HG03159 (cell line): ENCODE results near the gene NUDT22.
A peak's percentile ranks its signal among the peaks of the same experiment; 100 is the strongest.

ENCODE experiments used
- ATAC-seq: cut with Tn5 transposase; IDR thresholded peaks from one replicate; pipeline ENCODE4 v1.9.1; 2021; ENCODE audit warnings: mild to moderate bottlenecking, moderate library complexity; ENCODE audit not compliant: unreplicated experiment

The NUDT22 gene

DNA sequence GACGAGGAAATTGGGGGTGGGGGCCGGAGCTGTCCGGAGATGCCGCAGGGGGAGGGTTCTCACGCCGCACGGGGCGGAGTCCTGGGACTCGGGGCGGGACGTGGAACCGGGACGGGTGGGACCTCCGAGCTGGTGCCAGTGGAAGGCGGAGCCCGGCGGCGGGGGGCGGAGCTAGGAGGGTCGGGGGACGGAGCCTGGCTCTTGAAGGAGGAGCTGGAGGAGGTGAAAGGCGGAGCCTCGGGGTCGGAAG lies 15.1 kb downstream of the NUDT22 start:
- peak; percentile 56 for ATAC-seq

DNA sequence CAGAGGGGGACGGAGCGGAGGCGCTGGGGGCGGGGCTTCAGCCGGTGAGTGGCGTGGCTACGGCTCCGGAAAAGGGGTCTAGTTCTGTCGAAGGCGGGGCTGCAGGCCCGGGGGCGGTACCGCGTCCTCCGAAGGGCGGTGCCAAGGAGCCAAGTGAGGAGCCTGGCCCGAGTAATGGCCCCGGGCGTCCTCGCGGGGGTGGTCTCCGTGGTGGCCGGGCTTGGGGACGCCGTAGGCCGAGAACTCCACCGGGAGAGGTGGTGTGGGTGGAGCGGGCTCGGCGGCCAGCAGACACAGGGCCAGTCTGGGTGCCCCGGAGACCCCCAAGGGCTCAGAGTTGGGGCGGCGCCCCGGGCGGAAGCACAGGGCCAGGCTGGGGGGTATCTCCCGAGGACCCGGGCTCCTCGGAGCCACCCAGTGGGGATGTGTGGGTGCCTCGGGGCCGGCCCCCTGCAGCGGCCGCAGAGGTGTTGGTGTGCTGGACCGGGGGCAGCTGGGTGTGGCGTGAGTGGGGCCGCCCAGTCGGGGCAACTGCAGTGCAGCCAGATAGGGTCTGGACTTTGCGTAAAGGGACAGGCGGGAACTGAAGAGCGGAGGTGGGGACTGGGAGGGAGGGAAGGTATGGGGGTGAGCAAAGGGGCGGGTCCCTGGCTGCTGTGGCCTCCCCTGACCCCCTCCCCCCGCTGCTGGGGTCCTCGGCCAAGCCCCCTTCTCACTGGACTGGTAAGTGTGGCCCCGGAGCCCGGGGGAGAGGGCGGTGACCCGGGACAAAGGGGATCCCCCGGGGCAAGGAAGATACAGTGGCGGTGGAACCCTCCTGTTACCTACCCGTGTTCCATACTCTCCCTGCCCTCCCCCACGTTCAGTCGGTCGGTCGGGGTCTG lies 15.7 kb downstream of the NUDT22 start:
- ATAC-seq, result peak; percentile 57

DNA sequence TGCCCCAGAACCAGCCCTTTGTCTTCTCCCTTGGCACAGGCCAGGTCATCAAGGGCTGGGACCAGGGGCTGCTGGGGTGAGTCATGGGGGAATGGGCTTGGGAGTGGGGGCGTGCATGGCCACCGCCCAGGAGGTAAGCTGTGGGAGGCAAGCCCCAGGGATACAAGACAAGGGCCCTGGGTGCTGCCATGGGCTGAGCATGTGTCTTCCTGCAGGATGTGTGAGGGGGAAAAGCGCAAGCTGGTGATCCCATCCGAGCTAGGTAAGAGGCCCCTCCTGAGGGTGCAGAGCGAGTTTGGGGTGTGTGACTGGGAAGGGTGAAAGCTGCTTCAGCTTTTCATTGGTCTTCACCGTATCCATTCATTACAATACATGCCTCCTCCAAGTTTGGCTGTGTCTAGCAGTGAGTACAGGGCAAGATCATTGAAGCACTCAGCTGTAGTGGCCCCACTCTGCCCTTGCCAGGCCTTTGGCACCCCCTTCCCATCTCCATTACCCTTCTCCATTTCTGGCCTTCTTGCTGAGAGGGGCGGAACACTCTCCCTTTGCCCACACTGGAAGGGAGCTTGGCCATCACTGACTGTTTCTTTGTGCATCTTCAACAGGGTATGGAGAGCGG lies 17.3 kb downstream of the NUDT22 start:
- ATAC-seq, result no peak

DNA sequence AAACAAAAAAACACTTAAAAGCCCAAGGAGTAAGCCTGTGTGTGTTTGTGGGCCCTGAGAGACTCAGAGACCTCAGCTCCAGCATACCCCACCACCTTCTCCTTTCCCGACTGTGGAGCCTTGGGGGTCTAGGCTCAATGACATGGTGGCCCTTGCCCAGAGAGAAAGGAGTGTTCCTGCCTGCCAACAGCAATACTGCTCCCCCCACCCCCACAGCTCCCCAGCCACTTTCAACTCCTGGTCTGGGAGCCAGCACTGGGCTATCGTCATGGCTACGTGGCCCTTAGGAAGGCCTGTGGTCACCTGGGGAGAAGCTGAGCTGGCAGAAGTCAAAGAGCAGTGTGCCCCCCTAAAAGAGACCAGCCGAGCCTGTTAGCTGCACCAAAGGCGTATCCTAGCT lies 18.0 kb downstream of the NUDT22 start:
- ATAC-seq, result no peak

DNA sequence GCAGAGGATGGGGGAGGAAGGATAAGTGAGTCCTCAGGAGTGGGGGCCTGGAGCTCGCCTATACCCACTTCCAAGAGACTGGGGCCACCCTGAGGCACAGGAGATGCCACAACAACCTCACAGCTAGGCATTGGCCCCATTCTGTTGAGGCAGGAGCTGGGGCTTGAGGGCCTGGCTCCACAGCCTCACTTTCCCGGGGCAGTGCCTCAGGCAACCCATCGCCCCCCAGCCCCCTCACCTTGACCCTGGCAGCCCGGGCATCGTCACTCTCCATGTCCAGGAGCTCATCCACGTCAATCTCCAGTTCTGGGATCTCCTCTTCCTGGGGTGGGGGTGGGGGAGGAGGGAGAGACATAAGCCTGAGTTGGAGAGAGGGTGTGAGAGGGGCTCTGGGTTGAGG lies 18.9 kb downstream of the NUDT22 start:
- ATAC-seq, result no peak

DNA sequence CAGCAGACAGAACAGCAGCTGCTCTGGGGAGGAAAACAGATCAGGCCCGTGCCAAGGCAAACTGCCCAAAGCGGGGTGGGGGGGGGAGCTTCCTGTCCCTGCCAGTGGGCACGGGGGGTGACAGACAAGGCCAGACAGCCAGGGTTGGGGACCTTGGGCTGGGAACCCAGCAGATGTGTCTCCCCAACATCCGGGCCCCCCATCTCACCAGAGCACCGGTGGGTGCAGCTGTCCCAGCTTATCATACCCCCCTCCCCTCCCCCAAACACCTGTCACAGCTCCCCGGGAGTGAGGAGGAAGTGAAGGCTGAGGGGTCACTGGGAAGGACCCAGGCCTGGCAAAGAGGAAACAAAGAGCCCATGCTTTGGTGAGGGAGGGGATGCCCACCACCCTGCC lies 19.3 kb downstream of the NUDT22 start:
- no peak for ATAC-seq

DNA sequence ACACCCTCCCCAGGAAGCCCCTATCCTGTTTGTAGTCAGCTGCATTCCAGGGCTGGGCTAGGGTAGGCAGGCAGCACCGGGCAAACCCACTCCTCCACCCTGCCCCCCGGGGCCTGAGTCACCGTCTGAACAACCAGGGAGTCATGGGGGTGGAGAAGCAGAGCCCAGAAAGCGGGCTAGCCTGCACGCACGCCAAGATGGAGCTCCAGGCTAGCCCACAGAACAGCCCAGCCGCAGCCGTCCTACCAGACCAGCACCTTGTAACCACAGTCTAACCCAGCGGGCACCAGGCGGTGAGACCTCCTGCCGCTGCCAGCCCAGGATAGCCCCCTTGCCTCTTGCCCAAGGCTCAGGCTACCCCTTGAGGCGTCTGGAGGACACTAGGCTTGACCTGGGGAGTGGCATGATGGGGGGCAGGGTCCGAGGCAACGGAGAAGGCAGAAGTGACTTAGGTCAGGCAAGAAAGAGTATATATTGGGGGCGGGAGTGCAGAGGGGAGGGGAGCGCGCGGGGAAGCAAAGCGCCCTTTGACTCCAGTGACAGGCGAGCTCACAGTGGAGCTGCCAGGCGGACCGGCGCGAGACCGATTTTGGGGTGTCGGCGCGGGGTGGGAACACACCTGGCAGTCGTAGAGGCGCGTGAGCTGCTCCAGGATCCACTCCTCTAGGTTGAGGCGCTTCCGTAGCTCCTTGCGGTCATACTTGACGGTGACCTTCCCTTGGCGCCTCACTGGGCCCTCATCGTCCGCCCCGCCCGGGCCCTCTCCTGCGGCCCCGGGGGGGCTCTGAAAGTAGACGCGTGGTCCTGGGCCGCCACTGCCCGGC lies 19.9 kb downstream of the NUDT22 start:
- ATAC-seq, result no peak

DNA sequence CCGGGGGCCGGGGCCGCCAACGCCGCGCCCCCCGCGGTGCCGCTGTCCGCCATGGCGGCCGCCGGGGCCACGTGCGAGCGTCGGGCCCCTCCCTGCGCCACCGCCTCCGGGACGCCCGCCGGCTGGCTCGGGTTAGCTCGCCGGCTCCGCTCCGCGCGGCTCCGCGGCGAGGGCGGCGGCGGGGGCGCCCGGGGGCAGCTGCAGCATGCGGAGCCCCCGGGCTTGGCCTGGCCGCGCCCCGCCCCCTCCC lies 20.5 kb downstream of the NUDT22 start:
- peak; percentile 12 for ATAC-seq

DNA sequence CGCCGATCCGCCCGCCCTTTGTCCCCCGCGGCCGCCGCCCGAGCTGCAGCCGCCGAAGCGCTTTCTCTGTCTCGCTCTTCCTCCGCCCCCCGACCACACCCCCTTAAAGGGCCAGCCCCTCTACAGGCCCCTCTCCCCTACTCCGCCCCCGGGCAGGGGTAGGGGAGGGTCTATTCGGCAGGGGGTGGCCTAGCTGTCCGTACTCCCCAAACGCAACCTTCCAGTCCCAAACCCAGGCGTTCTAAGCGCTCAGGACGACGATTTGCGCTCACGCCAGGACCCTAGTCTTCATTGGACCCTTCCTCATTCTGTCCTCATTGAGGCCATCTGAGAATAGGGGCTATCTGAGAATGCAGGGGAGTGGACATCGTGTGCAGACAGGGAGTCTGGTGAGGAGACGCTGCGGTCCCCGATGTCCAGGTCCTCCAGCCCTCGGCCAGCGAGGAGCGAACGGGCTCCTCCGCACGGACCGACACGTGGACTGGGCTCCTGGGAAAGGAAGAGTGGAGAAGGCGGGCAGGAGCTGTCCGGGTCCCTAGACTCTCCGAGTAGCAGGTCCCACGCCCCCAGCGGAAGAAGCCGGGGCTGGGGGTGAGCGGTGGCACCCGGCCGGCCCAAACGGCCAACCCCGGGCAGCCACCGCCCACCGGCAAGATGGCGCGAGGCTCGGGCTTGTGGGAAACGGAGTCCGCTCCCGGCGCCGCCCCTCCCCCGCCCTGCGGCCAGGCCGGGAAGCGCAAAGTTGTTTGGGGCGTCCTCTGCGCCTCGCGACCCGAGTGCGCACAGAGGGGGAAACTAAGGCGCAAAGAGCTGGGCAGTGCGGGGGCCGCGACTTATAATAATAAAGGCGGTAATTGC lies 21.0 kb downstream of the NUDT22 start, which contains the start of gene PPP1R14B:
Gene PPP1R14B (minus strand): TSS at position 73 of the 858 bp plus-strand sequence. CDS start 270 bp downstream, outside the sequence.
- peak; percentile 42 for ATAC-seq

DNA sequence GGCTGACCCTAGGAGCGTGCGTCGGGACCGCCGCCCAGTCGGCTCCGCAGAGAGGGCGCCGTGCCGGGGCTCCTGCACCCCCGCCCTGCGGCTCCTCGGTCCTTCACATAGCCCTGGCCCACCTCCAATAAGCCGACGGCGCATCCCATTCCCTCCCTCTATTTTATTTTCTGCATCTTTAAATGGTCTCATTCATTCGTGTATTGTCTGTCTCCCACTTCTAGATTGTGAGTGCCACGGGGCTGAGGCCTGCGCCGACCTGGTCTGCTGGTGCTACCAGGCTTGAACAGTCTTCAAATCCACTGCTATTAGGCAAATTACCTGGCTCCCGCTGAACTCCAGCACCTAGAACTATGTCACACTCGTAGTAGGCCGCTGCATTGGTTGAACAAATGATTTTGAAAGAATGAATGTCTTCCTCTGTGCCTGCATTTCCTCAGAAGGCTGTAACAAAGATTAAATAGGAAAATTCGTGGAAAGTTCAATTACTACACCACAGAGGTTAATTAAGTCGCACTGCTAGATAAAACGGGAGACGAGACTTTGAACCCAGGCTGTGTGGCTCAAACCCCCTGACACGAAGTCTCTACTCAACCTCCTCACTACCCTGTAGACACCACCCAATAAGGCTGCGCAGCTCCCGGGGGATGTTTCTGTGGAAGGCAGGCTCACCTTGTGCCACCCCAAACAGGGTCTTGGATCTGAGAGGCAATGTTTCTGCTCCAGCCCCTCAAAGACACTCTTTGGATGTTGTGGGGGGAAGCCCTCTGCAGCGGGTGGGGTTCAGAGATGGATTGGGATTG lies 21.9 kb downstream of the NUDT22 start:
- no peak for ATAC-seq

DNA sequence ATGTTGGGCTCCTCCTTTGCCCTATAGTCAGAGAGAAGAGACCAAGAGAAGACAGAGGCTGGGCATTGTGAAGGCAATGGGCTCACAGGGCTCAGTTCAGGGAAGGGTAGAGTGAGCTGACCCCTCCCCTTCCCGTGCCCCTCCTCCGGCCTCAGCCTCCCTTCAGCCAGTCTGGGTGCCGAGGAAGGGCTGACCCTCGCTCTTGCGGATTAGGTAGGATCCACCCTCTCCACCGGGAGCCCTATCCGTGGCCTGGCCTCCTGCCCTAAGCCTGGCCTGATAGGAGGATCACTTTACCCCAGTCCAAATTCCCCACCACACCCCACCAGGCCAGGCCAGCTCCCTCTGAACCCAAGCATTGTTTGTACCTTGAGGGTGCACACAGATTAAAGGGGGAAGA lies 22.5 kb downstream of the NUDT22 start:
- ATAC-seq, result no peak

DNA sequence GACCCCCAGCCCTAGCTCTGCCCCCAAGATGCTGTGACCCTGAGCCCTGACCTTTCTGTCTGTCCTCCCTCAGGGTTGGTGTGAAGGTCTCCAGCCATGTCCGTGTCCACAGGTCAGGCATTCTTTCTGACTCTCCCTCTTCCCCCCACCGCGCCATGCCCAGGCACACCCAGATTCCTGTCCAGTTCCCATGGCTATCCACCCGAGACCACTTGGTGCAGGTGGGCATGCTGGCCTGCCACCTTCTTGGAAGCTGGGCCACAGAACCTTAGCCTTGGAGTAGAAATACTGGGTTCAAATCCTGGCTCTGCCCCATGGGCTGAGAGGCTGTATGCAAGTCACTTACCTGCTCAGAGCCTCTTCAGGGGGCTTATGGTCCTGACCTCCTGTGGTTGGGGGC lies 23.0 kb downstream of the NUDT22 start:
- no peak for ATAC-seq

DNA sequence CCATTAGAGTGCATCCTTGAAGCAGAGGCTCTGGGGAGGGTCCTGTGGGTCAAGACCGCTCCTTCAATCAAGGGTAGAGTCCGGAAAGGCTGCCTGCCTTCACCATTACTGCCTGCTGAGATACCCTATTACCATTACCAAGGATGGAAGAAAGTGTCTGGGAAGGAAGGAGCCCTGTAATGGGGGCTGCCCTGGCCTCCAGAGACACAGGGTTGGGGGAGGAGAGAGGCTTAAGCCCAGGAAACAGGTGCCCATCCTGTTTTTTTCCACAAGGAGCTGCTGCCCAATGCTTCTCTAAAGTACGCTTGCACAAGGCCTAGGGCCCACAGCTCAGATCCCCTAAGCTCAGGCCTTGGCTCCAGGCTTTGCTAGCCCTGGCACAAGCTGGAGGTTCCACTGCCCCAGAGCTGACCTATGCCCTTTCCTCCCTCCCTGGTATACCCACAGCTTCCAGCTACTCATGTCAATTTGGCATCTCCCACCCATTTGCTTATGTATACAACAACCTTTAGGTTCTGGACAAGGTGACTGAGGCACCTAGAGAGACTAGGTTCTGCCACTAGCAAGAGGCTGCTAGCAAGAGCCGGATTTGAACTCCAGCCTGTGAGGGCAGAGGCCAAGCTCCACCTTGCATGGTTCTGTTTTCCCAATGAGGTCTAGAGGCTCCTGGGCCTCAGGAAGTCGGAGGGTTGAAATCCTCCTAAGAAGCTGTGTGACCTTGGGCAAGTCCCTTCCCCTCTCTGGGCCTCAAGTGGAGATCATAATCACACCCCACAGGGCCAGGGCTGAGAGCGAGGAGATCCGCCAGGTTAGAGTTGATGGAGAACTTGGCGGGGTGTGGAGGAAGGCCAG lies 23.7 kb downstream of the NUDT22 start:
- no peak for ATAC-seq

DNA sequence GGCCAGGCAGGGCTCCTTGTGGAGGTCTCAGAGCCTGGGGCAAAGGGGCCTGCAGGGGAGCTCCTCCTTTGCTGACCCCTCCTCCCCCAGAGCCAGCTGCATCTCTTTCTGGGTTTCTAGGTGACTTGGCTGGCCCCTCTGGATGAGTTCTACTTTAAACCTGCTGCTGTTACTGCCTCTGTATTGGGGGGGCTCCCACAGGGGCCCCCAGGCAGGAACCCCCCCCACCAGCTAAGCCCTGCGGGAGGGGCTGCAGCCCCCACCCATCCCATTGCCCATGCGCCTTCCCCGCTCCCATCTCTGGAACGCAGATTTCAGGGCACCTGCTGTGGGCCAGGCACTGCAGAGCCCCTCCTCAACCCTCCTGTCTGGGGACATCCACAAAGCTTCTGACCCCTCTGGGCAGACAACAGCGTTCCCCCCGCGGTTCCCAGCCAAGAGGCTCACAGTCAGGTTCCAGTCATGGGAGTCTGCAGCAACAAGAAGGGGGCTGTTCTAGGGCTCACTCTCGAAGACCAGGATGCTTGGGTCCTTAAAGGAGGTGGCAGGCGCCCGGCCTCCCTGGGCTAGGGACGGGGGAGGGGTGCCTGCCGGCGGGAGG lies 24.4 kb downstream of the NUDT22 start:
- ATAC-seq, result no peak

DNA sequence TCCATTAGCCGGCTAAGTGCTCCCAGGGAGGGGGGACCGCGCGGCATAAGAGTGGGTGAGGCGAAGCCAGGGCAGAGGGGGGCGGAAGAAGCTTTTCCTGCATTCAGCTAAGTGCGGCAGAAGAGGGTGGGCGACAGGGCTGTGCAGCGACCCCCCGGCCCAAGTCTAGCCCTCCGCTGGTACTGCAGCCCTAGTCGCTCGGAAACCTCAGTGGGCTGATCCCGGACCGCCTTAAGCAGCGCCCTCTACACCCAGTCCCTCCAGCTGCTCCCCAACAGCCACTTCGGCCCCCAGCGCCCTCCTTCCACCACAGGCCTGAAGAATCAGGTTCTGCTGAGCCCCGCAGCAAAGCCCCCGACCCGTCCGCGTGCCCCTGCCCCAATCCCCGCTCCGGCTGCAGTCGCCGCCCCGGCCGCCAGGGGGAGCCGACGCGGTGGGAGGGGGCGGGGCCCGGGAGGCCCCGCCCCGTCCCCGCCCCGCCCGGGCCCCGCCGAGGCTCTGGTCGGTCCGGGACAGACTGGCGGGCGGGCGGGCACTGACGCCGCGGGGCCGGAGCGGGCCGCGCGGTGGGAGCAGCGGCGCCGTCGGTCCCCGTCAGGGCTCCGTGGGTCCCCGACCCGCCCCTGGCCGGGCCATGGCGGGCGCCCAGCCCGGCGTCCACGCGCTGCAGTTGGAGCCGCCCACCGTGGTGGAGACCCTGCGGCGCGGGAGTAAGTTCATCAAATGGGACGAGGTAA lies 25.1 kb downstream of the NUDT22 start, which contains the start of gene PLCB3:
Gene PLCB3 (plus strand): TSS at position 515 of the 737 bp plus-strand sequence. CDS start 120 bp downstream, at position 635.
- ATAC-seq, result peak; percentile 37

DNA sequence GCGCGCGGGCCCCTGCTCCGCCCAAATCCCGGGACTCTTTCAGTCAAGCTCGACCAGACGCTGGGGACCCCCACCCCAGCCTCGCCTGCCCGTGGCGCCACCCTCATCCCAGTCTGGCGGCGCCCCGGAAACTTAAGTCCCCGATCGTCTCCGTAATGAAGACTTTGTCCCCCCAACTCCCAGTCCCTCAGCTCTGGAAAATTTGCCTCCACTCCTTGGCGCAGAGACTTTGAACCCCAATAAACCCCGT lies 25.6 kb downstream of the NUDT22 start:
- no peak for ATAC-seq

DNA sequence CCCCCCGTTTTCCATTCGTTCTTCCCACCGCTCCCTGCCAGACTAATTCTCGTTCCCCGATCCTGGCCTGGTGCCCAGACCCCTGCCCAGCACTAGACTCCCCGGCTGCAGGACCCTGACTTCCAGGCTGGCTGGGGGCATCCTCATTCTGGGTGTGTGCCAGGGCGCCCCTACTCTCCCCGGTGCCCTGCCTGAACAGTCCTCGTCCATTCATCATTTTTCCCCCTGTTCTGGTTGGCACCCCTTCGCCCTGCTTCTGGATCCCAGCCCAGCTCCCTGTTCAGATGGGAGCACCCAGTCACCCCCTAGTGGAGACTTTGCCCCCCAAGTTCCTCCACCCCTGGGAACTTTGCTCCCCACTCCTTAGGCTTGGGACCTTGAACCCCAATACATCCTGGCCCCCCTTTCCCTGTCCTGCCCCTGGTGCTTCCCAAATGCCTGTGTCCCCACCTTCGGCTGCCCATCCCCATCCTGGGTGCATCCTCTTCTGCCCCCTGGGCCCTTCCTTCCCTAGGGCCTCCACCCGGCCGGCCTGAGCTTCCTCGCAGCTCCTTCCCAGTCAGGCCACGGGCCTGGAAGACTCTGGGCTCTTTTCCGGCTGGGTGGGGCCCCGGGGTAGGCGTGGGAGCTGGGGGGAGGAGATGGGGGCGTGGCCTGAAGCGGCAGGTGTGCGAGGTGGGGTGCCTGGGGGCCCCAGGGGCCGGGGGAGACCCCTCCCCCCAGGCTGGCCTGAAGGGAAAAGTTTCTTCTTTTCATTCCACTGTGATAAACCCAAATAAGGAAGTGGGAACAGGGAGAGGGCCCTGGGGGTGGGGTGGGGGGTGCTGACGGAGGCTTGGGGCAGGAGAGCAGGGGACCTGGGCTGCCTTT lies 26.2 kb downstream of the NUDT22 start:
- no peak for ATAC-seq

DNA sequence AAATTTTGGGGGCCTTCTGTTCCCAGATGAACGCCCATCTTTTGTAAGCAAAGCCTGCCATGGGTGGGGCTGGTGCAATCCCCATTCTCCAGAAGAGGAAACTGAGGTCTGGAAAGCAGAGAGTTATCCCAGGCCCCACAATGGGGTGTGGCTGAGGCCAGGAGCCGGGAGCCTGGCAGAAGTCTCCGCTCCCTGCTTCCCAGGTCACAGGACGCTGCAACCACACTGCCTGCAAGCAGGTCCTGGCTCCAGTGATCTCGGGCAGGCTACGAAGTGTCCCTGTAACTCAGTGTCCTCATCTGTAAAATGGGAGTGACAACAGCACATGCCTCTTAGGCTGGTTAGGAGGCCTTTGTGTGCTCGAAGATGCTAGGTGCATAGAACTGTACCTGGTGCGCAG lies 27.0 kb downstream of the NUDT22 start:
- no peak for ATAC-seq
